Esophagus muscularis mucosa (tissue), 4 donors: ENCODE results near the gene NDUFA3. TPM values are rescaled to one million over a fixed set of nuclear protein-coding genes. Genes with fewer than 3 reads are reported as not detected.

ENCODE experiments used
- DNase-seq: peaks from one replicate; pipeline ENCODE4 v3.0.0-alpha.2; 2017; ENCODE audit errors: extremely low spot score
- H3K27ac ChIP-seq, 4 donors: fragments of 200-600 bp; sonication (generic); replicated peaks in 1 of 4; 1 replicate in 3 of 4; 2 replicates in 1 of 4; pipeline ENCODE4 v1.5.1; 2016 to 2019; ENCODE audit warnings: mild to moderate bottlenecking in 1 of 4
- H3K27me3 ChIP-seq, 4 donors: fragments of 200-600 bp; sonication (generic); one replicate each; pipeline versions ENCODE4 v1.5.1 to v1.6.0; 2016 to 2019
- H3K36me3 ChIP-seq, 4 donors: fragments of 200-600 bp; sonication (generic); one replicate each; pipeline ENCODE4 v1.5.1; 2016 to 2019
- H3K4me1 ChIP-seq, 4 donors: fragments of 200-600 bp; sonication (generic); one replicate each; pipeline ENCODE4 v1.5.1; 2016 to 2019
- H3K4me3 ChIP-seq, 4 donors: fragments of 200-600 bp; sonication (generic); 1 replicate in 2 of 4; 2 replicates in 2 of 4; pipeline ENCODE4 v1.5.1; 2016 to 2019; ENCODE audit warnings: mild to moderate bottlenecking in 4 of 4, moderate library complexity in 1 of 4
- H3K9me3 ChIP-seq, 4 donors: fragments of 200-600 bp; sonication (generic); 1 replicate in 3 of 4; 2 replicates in 1 of 4; pipeline ENCODE4 v1.5.1; 2016 to 2019
- CTCF ChIP-seq, 3 experiments: fragments of 200-600 bp in 2 of 3; fragments of 450-650 bp in 1 of 3; sonication (generic) in 2 of 3; IDR thresholded peaks; one replicate each; pipeline ENCODE4 v1.5.1; 2017 to 2019; ENCODE audit warnings: antibody characterized with exemption in 3 of 3, mild to moderate bottlenecking in 2 of 3, moderate library complexity in 1 of 3
- EP300 ChIP-seq: sonication (generic); formaldehyde crosslinking; IDR thresholded peaks from one replicate; pipeline ENCODE4 v1.6.1; 2017; ENCODE audit warnings: antibody characterized with exemption
- POLR2A ChIP-seq: fragments of 450-650 bp; IDR thresholded peaks from one replicate; pipeline ENCODE4 v1.6.1; 2017; ENCODE audit warnings: antibody characterized with exemption, moderate library complexity, mild to moderate bottlenecking, low read depth
- POLR2AphosphoS5 ChIP-seq, 2 donors: sonication (generic); formaldehyde crosslinking; IDR thresholded peaks; one replicate each; pipeline ENCODE4 v1.6.1; 2017; ENCODE audit warnings: antibody characterized with exemption in 2 of 2
- whole genome bisulfite sequencing: methylation state at CpG from one replicate; pipeline ENCODE4 v1.1.5; 2018; 5-methylcytosine and 5-hydroxymethylcytosine counted together
- intact Hi-C: fragments of 100-400 bp; cut with DNase I; formaldehyde crosslinking; loops from one replicate; pipeline ENCODE4 v1.15.1; 2023
- total RNA-seq, 4 donors: library from RNA; depleted of rRNA; stranded (reverse); fragments of >200 nt; gene quantifications; one replicate each; pipeline versions ENCODE4 v1.1.0 to v1.2.1, GENCODE V29; 2016

NDUFA3 gene
- total RNA-seq, 4 donors from 2014 or later, result 9.1 to 50.9 (median 26.4) TPM

- H3K4me1 ChIP-seq, result peaks cover 16 to 25% (median 21%) of the 10 kb centered on the region in 4 donors
- no peaks in the 10 kb centered on the region for H3K27me3 ChIP-seq
- peaks cover 25 to 45% (median 37%) of the 10 kb centered on the region in 4 donors for H3K36me3 ChIP-seq
- DNase-seq, result no peak
- no peak overlapping the region for H3K27ac ChIP-seq
- no peak for TF ChIP-seq POLR2A
- TF ChIP-seq POLR2AphosphoS5 (IDR thresholded peaks at IDR 0.05), result no peak
- H3K9me3 ChIP-seq, result no peaks in the 10 kb centered on the region
- no peak overlapping the region for H3K4me3 ChIP-seq
- WGBS, result 41% methylated on average over 2 of the region's 2 CpGs
- intact Hi-C loops, result no loop called here
Measured at GRCh38 chr19:54133957-54134590, 31.4 kb downstream of the NDUFA3 start.

- Histone ChIP-seq H3K36me3 (peaks cover 8 to 38% (median 26%) of the 10 kb centered on the region in 4 donors), H3K9me3 (no peaks in the 10 kb centered on the region), H3K27ac (peak overlapping the region; percentile 54 to 76 (median 58)), H3K4me1 (peaks cover 28 to 47% (median 43%) of the 10 kb centered on the region in 4 donors), H3K27me3 (no peaks in the 10 kb centered on the region), H3K4me3 (peak overlapping the region; percentile 51 to 98 (median 59))
- no peak for DNase-seq
- TF ChIP-seq EP300 (no peak), CTCF (IDR thresholded peaks at IDR 0.05) (no peak), POLR2A (no peak), POLR2AphosphoS5 (IDR thresholded peaks at IDR 0.05) (no peak)
- intact Hi-C loops, result no loop called here
- WGBS, result 5% methylated on average over 29 of the region's 30 CpGs
Measured at GRCh38 chr19:54136086-54136863, 33.6 kb downstream of the NDUFA3 start.

GRCh38 chr19:54136864-54137698, 34.4 kb downstream of the NDUFA3 start:
- H3K4me3 ChIP-seq, result peak overlapping the region; percentile 93 to 100 (median 98)
- intact Hi-C loops, result no loop called here
- peak; percentile 100 for DNase-seq
- H3K27me3 ChIP-seq, result no peaks in the 10 kb centered on the region
- H3K9me3 ChIP-seq, result no peaks in the 10 kb centered on the region
- H3K4me1 ChIP-seq, result peaks cover 28 to 55% (median 48%) of the 10 kb centered on the region in 4 donors
- H3K36me3 ChIP-seq, result peaks cover 0 to 36% (median 25%) of the 10 kb centered on the region in 4 donors
- peak overlapping the region; percentile 94 to 98 (median 97) for H3K27ac ChIP-seq
- WGBS, result under 1% methylated on average over 32 of the region's 46 CpGs
- TF ChIP-seq POLR2AphosphoS5 (IDR thresholded peaks at IDR 0.05) (peak in 1 of 2 donors; percentile 5), EP300 (no peak), CTCF (IDR thresholded peaks at IDR 0.05) (peak in 1 of 3 experiments; percentile 40), POLR2A (no peak)

- intact Hi-C loops, result no loop called here
- no peak for DNase-seq
- H3K4me1 ChIP-seq, result peaks cover 28 to 56% (median 48%) of the 10 kb centered on the region in 4 donors
Measured at GRCh38 chr19:54137699-54138488, 35.2 kb downstream of the NDUFA3 start, which contains the start of gene CNOT3. Gene CNOT3 (plus strand): TSS chr19:54137762. CDS start chr19:54142979, 5,217 bp downstream.

More at GRCh38 chr19:54137699-54138488, 35.2 kb downstream of the NDUFA3 start, which contains the start of gene CNOT3:
- WGBS, result 1% methylated on average over 13 of the region's 103 CpGs
- Histone ChIP-seq H3K27ac (peak within 1 kb of the TSS; percentile 94 to 98 (median 97)), H3K36me3 (peaks cover 6 to 36% (median 25%) of the 10 kb centered on the region in 4 donors), H3K9me3 (no peaks in the 10 kb centered on the region), H3K4me3 (peak within 1 kb of the TSS; percentile 93 to 100 (median 98)), H3K27me3 (no peaks in the 10 kb centered on the region)
- TF ChIP-seq POLR2AphosphoS5 (IDR thresholded peaks at IDR 0.05), result peak; percentile 93 to 94
- TF ChIP-seq EP300, result no peak
- TF ChIP-seq POLR2A, result peak; percentile 73
- peak in 1 of 3 experiments; percentile 6 for TF ChIP-seq CTCF (IDR thresholded peaks at IDR 0.05)
